GM12892 (cell line): ENCODE measurements around the gene LFNG.

ENCODE experiments used
- POLR2A ChIP-seq: IDR thresholded peaks from 2 replicates; pipeline ENCODE4 v1.6.1; 2011; ENCODE audit warnings: low read depth, low read length, control low read depth
- POLR2AphosphoS5 ChIP-seq: IDR thresholded peaks from 2 replicates; pipeline ENCODE4 v1.6.1; 2011; ENCODE audit warnings: low read depth, low read length, control low read depth
- TAF1 ChIP-seq: IDR thresholded peaks from 2 replicates; pipeline ENCODE4 v1.6.1; 2011; ENCODE audit warnings: low read depth, mild to moderate bottlenecking, control low read depth, low read length, borderline replicate concordance

DNA sequence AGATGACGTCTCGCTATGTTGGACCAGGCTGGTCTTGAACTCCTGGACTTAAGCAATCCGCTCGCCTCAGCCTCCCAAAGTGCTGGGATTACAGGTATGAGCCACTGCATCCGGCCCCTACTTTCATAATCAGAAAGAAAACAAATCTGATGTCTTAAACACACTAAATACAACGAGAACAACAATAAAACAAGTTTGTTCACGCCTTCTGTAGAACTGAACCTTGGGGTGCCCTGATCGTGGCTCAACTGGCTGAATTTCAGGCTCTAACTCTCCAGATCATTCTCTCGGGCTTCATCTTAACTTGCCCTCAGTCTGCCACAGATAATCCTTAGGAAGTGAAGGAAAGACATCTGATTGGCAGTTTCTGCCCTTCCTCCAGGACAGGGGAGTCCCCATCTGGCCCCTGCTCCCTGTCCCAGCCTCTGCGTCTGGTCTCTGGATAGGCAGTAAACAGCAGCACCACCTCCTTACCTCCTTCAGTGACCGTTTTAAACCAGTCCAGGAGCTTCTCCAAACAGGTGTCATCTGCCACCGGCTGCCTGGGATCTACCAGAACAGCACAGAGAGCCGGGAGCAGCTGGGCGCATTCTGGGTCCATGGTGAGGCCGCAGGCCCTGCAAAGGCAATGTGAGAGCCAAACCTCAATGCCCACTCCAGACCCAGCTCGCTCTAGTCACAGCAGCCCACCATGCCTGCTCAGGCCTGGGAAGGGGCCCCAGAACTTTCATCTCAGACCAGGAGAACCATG, 34.4 kb downstream of the LFNG start:
- no peak for TF ChIP-seq POLR2AphosphoS5
- TF ChIP-seq POLR2A, result no peak
- no peak for TF ChIP-seq TAF1
